GM21825 (cell line): ENCODE results near the gene GRIK1.

Experiments used
- ATAC-seq: cut with Tn5 transposase; IDR thresholded peaks from one replicate; pipeline ENCODE4 v1.9.1; 2021; ENCODE audit warnings: mild to moderate bottlenecking, moderate library complexity; ENCODE audit not compliant: unreplicated experiment

Gene GRIK1

GRCh38 chr21:29789393-29789792, 150.4 kb downstream of the GRIK1 start:
- ATAC-seq, result no peak

DNA sequence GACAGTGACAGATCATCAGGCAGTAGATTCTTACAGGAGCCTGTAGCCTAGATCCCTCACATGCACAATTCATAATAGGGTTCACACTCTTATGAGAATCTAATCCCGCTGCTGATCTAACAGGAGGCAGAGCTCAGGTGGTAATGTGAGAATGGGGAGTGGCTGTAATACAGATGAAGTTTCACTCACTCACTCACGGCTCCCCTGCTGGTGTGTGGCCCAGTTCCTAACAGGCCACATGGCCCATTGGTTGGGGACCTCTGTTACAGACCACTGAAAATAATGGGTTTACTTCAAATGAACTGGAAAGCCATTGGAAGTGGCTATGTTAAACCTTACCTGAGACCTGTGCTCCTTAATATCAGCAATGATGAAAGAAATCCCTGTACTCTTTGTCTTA, 151.0 kb downstream of the GRIK1 start:
- ATAC-seq, result no peak

- ATAC-seq, result no peak
Observed at GRCh38 chr21:29787361-29787909, 152.4 kb downstream of the GRIK1 start.

DNA sequence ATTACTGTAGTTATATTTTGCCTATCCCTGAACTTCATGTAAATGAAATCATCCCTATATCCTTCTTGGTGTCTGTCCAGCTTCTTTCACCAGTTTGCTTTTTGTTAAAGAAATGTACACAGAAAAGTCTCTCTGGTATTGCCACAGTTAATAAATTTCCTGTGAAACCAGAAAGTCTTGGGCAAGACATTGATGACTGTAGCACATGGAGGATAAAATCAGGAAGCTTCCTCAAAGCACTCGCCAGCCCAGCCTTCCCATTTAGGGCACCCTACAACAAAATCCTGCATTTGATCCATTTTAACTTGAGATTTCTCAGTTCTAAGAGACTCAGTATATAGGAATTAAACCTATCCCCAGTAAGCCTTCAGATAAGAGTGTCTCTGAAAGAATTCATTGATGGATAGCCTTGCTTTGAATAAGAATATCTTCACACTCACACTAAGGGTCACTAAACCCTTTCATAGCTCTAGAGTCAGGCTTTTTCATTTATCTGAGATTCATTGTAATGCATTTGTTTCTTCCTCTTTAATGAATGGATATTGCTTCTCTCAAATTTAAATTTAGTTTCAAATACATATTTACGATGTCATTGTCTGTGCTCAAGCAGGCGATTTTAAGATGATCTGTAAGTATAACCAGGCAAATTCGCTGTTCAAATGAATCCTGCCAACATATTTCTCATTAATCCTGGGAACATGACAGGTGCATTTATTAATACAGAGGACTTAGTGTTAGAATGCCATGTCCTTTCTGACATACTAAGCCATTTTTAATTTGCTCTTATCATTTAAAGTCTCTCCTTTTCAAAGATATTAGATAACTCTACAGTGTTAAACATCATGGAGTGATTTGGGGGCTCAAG, 153.1 kb downstream of the GRIK1 start:
- no peak for ATAC-seq

GRCh38 chr21:29777160-29777559, 162.6 kb downstream of the GRIK1 start:
- ATAC-seq, result no peak

GRCh38 chr21:29775462-29775861, 164.3 kb downstream of the GRIK1 start:
- no peak for ATAC-seq

DNA sequence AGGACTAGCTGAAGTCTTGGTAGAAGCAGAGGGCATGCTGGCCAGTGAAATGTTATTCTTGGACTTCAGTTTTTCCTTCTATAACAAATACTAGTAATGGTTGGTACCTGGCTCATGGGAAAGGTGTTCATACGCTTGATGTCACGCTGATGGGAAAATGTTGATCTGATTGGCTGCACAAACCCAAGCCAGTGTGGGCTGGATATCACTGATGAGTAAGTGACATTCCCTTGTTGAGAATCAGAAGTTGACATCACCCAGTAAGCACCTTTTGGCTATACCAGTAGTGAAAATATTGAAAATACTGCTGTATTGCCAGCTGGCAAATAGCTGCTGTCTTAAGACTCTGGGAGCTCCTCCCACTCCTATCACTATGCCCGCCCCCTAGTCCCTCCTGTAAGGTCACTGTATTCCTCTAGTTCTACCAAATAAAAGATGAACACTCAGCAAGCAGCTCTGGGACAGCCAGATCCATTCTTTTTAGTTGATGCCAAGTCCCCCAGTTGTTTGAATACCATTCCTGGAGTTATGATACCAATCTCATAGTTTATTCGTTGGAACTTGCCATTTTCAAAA, 168.2 kb downstream of the GRIK1 start:
- no peak for ATAC-seq

GRCh38 chr21:29763674-29764073, 176.1 kb downstream of the GRIK1 start:
- no peak for ATAC-seq

- ATAC-seq, result no peak
Observed at GRCh38 chr21:29762570-29763082, 177.2 kb downstream of the GRIK1 start.

DNA sequence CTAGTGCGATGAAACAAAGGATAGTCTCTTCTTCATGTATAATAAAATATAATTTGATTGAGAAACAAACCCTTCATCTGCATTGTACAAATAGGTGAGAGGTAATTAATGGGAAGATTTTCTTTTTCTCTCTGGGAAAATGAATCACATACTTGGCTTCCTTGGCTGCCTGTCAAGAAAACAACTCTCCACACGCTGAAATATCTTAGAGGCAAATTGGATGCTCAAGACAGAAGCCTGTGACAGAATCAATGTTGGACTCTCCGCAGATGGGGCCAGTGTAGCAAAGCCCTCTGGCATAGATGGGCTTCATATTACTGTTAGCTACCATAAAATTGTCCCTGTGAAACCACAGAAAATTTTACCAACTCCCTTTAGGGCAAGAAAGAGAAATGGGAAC, 186.6 kb downstream of the GRIK1 start:
- ATAC-seq, result no peak

- ATAC-seq, result no peak
Observed at GRCh38 chr21:29751473-29752185, 188.2 kb downstream of the GRIK1 start.

GRCh38 chr21:29749957-29750356, 189.8 kb downstream of the GRIK1 start:
- no peak for ATAC-seq

DNA sequence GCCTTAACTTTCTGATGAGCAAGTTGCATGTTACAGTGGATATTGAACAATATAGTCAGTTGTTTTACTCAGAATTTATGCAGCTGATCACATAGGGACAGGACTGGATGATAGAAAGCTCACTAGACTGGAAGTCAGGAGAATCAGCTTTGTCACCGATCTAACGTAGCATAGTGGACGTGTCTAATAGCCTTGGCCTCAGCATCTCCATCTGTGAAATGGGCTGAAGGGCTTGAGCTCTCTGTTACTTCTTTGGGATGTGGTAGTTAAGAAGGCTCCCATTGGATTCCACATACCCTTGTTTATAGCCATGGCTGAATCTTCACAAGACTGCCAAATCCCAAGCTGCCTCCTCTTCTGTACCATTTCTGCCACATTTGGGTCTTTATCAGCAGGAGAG, 190.6 kb downstream of the GRIK1 start:
- ATAC-seq, result no peak

GRCh38 chr21:29748391-29749167, 191.2 kb downstream of the GRIK1 start:
- ATAC-seq, result no peak

DNA sequence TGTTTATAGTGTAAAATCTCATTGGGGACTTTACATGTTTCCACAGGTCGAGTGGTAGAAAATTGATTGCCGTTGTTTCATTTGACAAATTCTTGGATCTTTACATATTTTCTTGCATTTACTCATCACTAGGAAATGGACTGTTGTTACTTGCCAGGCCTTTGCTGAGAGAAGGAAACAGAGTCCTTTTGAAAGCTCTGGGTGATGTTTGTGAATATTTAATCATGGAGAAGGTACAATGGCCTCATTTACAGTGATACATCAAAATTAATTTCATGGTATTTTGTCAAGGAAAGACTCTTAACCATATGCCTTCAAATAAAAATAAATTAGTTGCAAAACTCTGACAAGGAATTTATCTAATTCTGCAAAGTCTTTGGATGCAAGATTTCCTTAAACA, 198.0 kb downstream of the GRIK1 start:
- no peak for ATAC-seq

DNA sequence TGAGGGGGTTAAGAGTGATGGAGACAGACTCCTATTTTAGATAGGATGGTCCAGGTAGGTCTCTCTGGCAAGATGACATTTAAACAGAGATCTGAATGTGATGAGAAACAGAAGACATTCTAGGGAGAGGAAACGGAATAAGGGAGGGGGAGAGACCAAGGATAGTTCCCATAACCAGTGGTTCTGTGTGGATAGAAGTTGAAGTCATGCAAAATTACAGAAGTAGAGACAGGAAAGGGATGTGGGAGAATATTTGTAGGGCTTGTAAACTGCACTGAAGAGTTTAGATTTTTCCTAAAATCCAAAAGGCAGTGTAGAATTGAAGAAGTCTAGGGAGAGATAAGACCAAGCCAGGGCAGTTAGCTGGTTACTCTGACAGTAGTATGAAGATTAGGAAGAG, 200.6 kb downstream of the GRIK1 start:
- no peak for ATAC-seq

- no peak for ATAC-seq
Observed at GRCh38 chr21:29738730-29739129, 201.1 kb downstream of the GRIK1 start.

- ATAC-seq, result no peak
Observed at GRCh38 chr21:29737186-29737585, 202.6 kb downstream of the GRIK1 start.

- ATAC-seq, result no peak
Observed at GRCh38 chr21:29730281-29730680, 209.5 kb downstream of the GRIK1 start.

DNA sequence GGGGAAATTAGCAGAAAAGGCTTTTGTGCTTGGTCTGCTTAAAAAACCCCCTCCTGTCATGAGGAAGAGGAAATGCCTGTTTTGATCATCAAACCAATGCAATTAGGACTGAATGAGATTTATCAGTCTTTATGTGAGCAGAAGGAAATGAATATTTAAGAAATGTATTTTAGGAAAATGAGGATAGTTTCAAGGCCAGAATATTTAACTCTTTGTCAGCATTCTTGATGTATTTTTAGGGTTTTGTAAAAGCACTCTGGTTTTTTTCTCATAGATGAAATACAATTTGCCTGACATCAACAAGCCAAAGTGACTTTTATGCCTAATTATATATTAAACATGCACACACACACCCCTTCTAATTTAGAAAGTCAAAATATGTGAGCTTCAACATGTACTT, 213.8 kb downstream of the GRIK1 start:
- no peak for ATAC-seq
